ENCODE measurements around the gene PRPF18.

- TF ChIP-seq, protein P1, sequence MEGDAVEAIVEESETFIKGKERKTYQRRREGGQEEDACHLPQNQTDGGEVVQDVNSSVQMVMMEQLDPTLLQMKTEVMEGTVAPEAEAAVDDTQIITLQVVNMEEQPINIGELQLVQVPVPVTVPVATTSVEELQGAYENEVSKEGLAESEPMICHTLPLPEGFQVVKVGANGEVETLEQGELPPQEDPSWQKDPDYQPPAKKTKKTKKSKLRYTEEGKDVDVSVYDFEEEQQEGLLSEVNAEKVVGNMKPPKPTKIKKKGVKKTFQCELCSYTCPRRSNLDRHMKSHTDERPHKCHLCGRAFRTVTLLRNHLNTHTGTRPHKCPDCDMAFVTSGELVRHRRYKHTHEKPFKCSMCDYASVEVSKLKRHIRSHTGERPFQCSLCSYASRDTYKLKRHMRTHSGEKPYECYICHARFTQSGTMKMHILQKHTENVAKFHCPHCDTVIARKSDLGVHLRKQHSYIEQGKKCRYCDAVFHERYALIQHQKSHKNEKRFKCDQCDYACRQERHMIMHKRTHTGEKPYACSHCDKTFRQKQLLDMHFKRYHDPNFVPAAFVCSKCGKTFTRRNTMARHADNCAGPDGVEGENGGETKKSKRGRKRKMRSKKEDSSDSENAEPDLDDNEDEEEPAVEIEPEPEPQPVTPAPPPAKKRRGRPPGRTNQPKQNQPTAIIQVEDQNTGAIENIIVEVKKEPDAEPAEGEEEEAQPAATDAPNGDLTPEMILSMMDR (IDR thresholded peaks at IDR 0.05) = no peak
- TF ChIP-seq POLR2AphosphoS5 (IDR thresholded peaks at IDR 0.05) (no peak), POLR2A (IDR thresholded peaks at IDR 0.05) (no peak)
Observed at GRCh38 chr10:13644866-13645265, 58.1 kb downstream of the PRPF18 start.

All from stomach (tissue), 4 donors.